ENCODE measurements around the gene INPP5A. TPM values are rescaled to one million over a fixed set of nuclear protein-coding genes. Genes with fewer than 3 reads are reported as not detected.

The INPP5A gene
- total RNA-seq, 1 experiment from 2014 or later, result 12.3 TPM

DNA sequence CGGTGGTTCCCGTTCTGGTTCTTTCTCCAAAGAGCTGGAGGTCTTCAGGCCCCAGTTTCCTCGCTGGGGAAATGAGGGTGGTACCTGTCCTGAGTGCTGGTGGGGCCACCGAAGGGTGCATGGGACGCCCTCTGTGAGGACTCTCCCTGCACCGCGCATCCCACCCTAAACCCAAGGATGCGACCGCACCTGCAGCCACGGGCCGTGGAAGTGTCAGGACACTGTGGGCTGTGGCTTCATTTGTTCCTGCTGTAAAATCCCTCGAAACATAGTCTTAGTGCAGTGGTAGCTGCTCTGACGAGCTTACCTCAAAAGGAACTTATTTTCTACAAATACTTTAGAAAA, 164.2 kb downstream of the INPP5A start:
- no peak for ATAC-seq
- TF ChIP-seq, protein P1, sequence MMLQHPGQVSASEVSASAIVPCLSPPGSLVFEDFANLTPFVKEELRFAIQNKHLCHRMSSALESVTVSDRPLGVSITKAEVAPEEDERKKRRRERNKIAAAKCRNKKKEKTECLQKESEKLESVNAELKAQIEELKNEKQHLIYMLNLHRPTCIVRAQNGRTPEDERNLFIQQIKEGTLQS (IDR thresholded peaks at IDR 0.05), result no peak
- TF ChIP-seq TCF7L2 (IDR thresholded peaks at IDR 0.05; ENCODE audit: borderline replicate concordance, extremely low read depth, insufficient read depth, insufficient read length), result no peak
- no peak for TF ChIP-seq EZH2 (IDR thresholded peaks at IDR 0.05)
- TF ChIP-seq, protein P2, sequence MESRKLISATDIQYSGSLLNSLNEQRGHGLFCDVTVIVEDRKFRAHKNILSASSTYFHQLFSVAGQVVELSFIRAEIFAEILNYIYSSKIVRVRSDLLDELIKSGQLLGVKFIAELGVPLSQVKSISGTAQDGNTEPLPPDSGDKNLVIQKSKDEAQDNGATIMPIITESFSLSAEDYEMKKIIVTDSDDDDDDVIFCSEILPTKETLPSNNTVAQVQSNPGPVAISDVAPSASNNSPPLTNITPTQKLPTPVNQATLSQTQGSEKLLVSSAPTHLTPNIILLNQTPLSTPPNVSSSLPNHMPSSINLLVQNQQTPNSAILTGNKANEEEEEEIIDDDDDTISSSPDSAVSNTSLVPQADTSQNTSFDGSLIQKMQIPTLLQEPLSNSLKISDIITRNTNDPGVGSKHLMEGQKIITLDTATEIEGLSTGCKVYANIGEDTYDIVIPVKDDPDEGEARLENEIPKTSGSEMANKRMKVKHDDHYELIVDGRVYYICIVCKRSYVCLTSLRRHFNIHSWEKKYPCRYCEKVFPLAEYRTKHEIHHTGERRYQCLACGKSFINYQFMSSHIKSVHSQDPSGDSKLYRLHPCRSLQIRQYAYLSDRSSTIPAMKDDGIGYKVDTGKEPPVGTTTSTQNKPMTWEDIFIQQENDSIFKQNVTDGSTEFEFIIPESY (IDR thresholded peaks at IDR 0.05; ENCODE audit: extremely low read depth, insufficient replicate concordance, low read length), result no peak
- TF ChIP-seq SIN3A (IDR thresholded peaks at IDR 0.05; ENCODE audit: low read depth), result no peak
- TF ChIP-seq, protein P3, sequence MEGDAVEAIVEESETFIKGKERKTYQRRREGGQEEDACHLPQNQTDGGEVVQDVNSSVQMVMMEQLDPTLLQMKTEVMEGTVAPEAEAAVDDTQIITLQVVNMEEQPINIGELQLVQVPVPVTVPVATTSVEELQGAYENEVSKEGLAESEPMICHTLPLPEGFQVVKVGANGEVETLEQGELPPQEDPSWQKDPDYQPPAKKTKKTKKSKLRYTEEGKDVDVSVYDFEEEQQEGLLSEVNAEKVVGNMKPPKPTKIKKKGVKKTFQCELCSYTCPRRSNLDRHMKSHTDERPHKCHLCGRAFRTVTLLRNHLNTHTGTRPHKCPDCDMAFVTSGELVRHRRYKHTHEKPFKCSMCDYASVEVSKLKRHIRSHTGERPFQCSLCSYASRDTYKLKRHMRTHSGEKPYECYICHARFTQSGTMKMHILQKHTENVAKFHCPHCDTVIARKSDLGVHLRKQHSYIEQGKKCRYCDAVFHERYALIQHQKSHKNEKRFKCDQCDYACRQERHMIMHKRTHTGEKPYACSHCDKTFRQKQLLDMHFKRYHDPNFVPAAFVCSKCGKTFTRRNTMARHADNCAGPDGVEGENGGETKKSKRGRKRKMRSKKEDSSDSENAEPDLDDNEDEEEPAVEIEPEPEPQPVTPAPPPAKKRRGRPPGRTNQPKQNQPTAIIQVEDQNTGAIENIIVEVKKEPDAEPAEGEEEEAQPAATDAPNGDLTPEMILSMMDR (IDR thresholded peaks at IDR 0.05 in 2 of 3, conservative IDR thresholded peaks at IDR 0.05 in 1 of 3; ENCODE audit: borderline replicate concordance in 1 of 3, insufficient read depth in 1 of 3, low read depth in 2 of 3, low read length in 2 of 3), result no peak
- TF ChIP-seq, protein P4, sequence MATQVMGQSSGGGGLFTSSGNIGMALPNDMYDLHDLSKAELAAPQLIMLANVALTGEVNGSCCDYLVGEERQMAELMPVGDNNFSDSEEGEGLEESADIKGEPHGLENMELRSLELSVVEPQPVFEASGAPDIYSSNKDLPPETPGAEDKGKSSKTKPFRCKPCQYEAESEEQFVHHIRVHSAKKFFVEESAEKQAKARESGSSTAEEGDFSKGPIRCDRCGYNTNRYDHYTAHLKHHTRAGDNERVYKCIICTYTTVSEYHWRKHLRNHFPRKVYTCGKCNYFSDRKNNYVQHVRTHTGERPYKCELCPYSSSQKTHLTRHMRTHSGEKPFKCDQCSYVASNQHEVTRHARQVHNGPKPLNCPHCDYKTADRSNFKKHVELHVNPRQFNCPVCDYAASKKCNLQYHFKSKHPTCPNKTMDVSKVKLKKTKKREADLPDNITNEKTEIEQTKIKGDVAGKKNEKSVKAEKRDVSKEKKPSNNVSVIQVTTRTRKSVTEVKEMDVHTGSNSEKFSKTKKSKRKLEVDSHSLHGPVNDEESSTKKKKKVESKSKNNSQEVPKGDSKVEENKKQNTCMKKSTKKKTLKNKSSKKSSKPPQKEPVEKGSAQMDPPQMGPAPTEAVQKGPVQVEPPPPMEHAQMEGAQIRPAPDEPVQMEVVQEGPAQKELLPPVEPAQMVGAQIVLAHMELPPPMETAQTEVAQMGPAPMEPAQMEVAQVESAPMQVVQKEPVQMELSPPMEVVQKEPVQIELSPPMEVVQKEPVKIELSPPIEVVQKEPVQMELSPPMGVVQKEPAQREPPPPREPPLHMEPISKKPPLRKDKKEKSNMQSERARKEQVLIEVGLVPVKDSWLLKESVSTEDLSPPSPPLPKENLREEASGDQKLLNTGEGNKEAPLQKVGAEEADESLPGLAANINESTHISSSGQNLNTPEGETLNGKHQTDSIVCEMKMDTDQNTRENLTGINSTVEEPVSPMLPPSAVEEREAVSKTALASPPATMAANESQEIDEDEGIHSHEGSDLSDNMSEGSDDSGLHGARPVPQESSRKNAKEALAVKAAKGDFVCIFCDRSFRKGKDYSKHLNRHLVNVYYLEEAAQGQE (IDR thresholded peaks at IDR 0.05; ENCODE audit: low read depth), result no peak
- no peak for TF ChIP-seq CBX3 (IDR thresholded peaks at IDR 0.05; ENCODE audit: low read depth)
- TF ChIP-seq ZNF274 (IDR thresholded peaks at IDR 0.05; ENCODE audit: low read depth, low read length), result no peak
- no peak for TF ChIP-seq EGR1 (IDR thresholded peaks at IDR 0.05; ENCODE audit: low read depth)
- no peak for TF ChIP-seq SRF (IDR thresholded peaks at IDR 0.05; ENCODE audit: low read depth)
- no peak for TF ChIP-seq SP1 (IDR thresholded peaks at IDR 0.05; ENCODE audit: low read depth)
- TF ChIP-seq CEBPB (IDR thresholded peaks at IDR 0.05; ENCODE audit: low read depth), result no peak
- TF ChIP-seq, protein P5, sequence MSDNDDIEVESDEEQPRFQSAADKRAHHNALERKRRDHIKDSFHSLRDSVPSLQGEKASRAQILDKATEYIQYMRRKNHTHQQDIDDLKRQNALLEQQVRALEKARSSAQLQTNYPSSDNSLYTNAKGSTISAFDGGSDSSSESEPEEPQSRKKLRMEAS (IDR thresholded peaks at IDR 0.05), result no peak
- TF ChIP-seq JUND (IDR thresholded peaks at IDR 0.05), result no peak
- TF ChIP-seq YY1 (IDR thresholded peaks at IDR 0.05; ENCODE audit: extremely low read depth, insufficient replicate concordance, low read depth, low read length), result no peak
- no peak for TF ChIP-seq POLR2AphosphoS5 (IDR thresholded peaks at IDR 0.05; ENCODE audit: low read depth, low read length)
- no peak for TF ChIP-seq RAD21 (IDR thresholded peaks at IDR 0.05; ENCODE audit: low read depth)
- TF ChIP-seq ELF1 (IDR thresholded peaks at IDR 0.05; ENCODE audit: borderline replicate concordance, low read depth), result no peak

More for the DNA sequence above, 164.2 kb downstream of the INPP5A start:
- Histone ChIP-seq H3K4me3 (replicated peaks in 1 of 2; ENCODE audit: low read depth in 1 of 2, low read length in 2 of 2) (no peak overlapping the region), H3K27ac (ENCODE audit: low read depth, low read length) (no peak overlapping the region), H3K9me2 (ENCODE audit: insufficient read depth) (no peaks in the 10 kb centered on the region), H3K79me2 (ENCODE audit: insufficient read depth, low read length) (no peaks in the 10 kb centered on the region), H3K9me3 (ENCODE audit: control insufficient read depth in 1 of 2, insufficient read depth in 1 of 2, low read depth in 1 of 2, low read length in 2 of 2) (no peaks in the 10 kb centered on the region), H3K36me3 (ENCODE audit: control insufficient read depth in 1 of 2, insufficient read depth in 2 of 2, low read length in 2 of 2) (no peaks in the 10 kb centered on the region), H3K4me2 (ENCODE audit: low read length) (no peak overlapping the region), H3K9ac (ENCODE audit: low read length) (no peak overlapping the region), H4K20me1 (ENCODE audit: insufficient read depth) (no peaks in the 10 kb centered on the region), H2AFZ (ENCODE audit: low read depth, low read length, poor library complexity, severe bottlenecking) (no peak overlapping the region), H3K4me1 (ENCODE audit: control insufficient read depth in 1 of 2, insufficient read depth in 2 of 2, low read length in 2 of 2) (no peaks in the 10 kb centered on the region), H3K27me3 (ENCODE audit: insufficient read depth, low read length) (no peaks in the 10 kb centered on the region)
- POLR2A ChIA-PET, result no interaction called here
- DNase-seq (ENCODE audit: low read depth, low spot score), result no peak
- RAD21 ChIA-PET (ENCODE audit: low non-redundant PET in 1 of 2, low total read pairs in 2 of 2, uncharacterized antibody in 2 of 2, unreplicated experiment in 2 of 2), result no interaction called here
- intact Hi-C loops (cut with micrococcal nuclease), result no loop called here
- CTCF ChIA-PET, result no interaction called here
- BruUV-seq (replicated peaks), result no TSS peak
